ENCODE measurements around the gene MOB1B.
"Not testable (repeated sequence)": the region's sequence is repeated elsewhere in the genome, so short reads cannot be mapped to it uniquely, and the experiment has no call there.

Gene MOB1B

GRCh38 chr4:71004281-71004851, 102.2 kb downstream of the MOB1B start:
- 56 to 57% methylated on average over 7 of the region's 7 CpGs for WGBS, 2 experiments
- Histone ChIP-seq H3K4me1 (ENCODE audit: control insufficient read depth, insufficient read depth, low read length) (peaks cover 6% of the 10 kb centered on the region), H3K9me3 (ENCODE audit: control insufficient read depth, low read length) (no peaks in the 10 kb centered on the region), H3K27ac (ENCODE audit: insufficient read depth, low read depth, low read length, poor library complexity, severe bottlenecking) (no peak overlapping the region), H3K4me3 (ENCODE audit: insufficient read depth, low read depth, low read length) (no peak overlapping the region), H3K36me3 (ENCODE audit: control insufficient read depth, insufficient read depth, low read length) (peaks cover 4% of the 10 kb centered on the region), H3K27me3 (ENCODE audit: control insufficient read depth, insufficient read depth, low read length, poor library complexity, severe bottlenecking) (no peaks in the 10 kb centered on the region)

GRCh38 chr4:71005025-71005424, 102.9 kb downstream of the MOB1B start:
- not testable (repeated sequence) for H3K27me3 ChIP-seq (ENCODE audit: control insufficient read depth, insufficient read depth, low read length, poor library complexity, severe bottlenecking); H3K4me3 ChIP-seq (ENCODE audit: insufficient read depth, low read depth, low read length); H3K36me3 ChIP-seq (ENCODE audit: control insufficient read depth, insufficient read depth, low read length); H3K27ac ChIP-seq (ENCODE audit: insufficient read depth, low read depth, low read length, poor library complexity, severe bottlenecking); H3K9me3 ChIP-seq (ENCODE audit: control insufficient read depth, low read length); H3K4me1 ChIP-seq (ENCODE audit: control insufficient read depth, insufficient read depth, low read length)
- 89 to 92% methylated on average over 6 of the region's 6 CpGs for WGBS, 2 experiments

- Histone ChIP-seq H3K27ac (ENCODE audit: insufficient read depth, low read depth, low read length, poor library complexity, severe bottlenecking) (no peak overlapping the region), H3K27me3 (ENCODE audit: control insufficient read depth, insufficient read depth, low read length, poor library complexity, severe bottlenecking) (no peaks in the 10 kb centered on the region), H3K4me1 (ENCODE audit: control insufficient read depth, insufficient read depth, low read length) (peaks cover 6% of the 10 kb centered on the region), H3K36me3 (ENCODE audit: control insufficient read depth, insufficient read depth, low read length) (peaks cover 2% of the 10 kb centered on the region), H3K9me3 (ENCODE audit: control insufficient read depth, low read length) (no peaks in the 10 kb centered on the region), H3K4me3 (ENCODE audit: insufficient read depth, low read depth, low read length) (no peak overlapping the region)
- WGBS, 2 experiments: 93 to 97% methylated on average over 6 of the region's 6 CpGs
Measured at GRCh38 chr4:71006203-71006907, 104.2 kb downstream of the MOB1B start.

GRCh38 chr4:71008196-71008595, 106.0 kb downstream of the MOB1B start:
- no peaks in the 10 kb centered on the region for H3K27me3 ChIP-seq (ENCODE audit: control insufficient read depth, insufficient read depth, low read length, poor library complexity, severe bottlenecking)
- 93 to 94% methylated on average over 2 of the region's 2 CpGs for WGBS, 2 experiments
- no peaks in the 10 kb centered on the region for H3K9me3 ChIP-seq (ENCODE audit: control insufficient read depth, low read length)
- H3K4me1 ChIP-seq (ENCODE audit: control insufficient read depth, insufficient read depth, low read length): peaks cover 6% of the 10 kb centered on the region
- peaks cover 6% of the 10 kb centered on the region for H3K36me3 ChIP-seq (ENCODE audit: control insufficient read depth, insufficient read depth, low read length)
- no peak overlapping the region for H3K27ac ChIP-seq (ENCODE audit: insufficient read depth, low read depth, low read length, poor library complexity, severe bottlenecking)
- H3K4me3 ChIP-seq (ENCODE audit: insufficient read depth, low read depth, low read length): no peak overlapping the region

- H3K9me3 ChIP-seq (ENCODE audit: control insufficient read depth, low read length): no peaks in the 10 kb centered on the region
- no peak overlapping the region for H3K27ac ChIP-seq (ENCODE audit: insufficient read depth, low read depth, low read length, poor library complexity, severe bottlenecking)
- H3K27me3 ChIP-seq (ENCODE audit: control insufficient read depth, insufficient read depth, low read length, poor library complexity, severe bottlenecking): no peaks in the 10 kb centered on the region
- H3K4me3 ChIP-seq (ENCODE audit: insufficient read depth, low read depth, low read length): no peak overlapping the region
- no peaks in the 10 kb centered on the region for H3K4me1 ChIP-seq (ENCODE audit: control insufficient read depth, insufficient read depth, low read length)
- 86 to 100% methylated on average over 3 of the region's 3 CpGs for WGBS, 2 experiments
- H3K36me3 ChIP-seq (ENCODE audit: control insufficient read depth, insufficient read depth, low read length): peaks cover 6% of the 10 kb centered on the region
Measured at GRCh38 chr4:71009086-71009485, 106.9 kb downstream of the MOB1B start.

- Histone ChIP-seq H3K27ac (ENCODE audit: insufficient read depth, low read depth, low read length, poor library complexity, severe bottlenecking) (no peak overlapping the region), H3K9me3 (ENCODE audit: control insufficient read depth, low read length) (no peaks in the 10 kb centered on the region), H3K4me3 (ENCODE audit: insufficient read depth, low read depth, low read length) (no peak overlapping the region), H3K27me3 (ENCODE audit: control insufficient read depth, insufficient read depth, low read length, poor library complexity, severe bottlenecking) (no peaks in the 10 kb centered on the region), H3K36me3 (ENCODE audit: control insufficient read depth, insufficient read depth, low read length) (peaks cover 6% of the 10 kb centered on the region), H3K4me1 (ENCODE audit: control insufficient read depth, insufficient read depth, low read length) (no peaks in the 10 kb centered on the region)
- WGBS, 2 experiments: 0 to 16% methylated on average over 1 to 2 of the region's 3 CpGs
Measured at GRCh38 chr4:71009890-71010588, 107.9 kb downstream of the MOB1B start.

GRCh38 chr4:71011451-71011850, 109.3 kb downstream of the MOB1B start:
- Histone ChIP-seq H3K27ac (ENCODE audit: insufficient read depth, low read depth, low read length, poor library complexity, severe bottlenecking) (no peak overlapping the region), H3K4me1 (ENCODE audit: control insufficient read depth, insufficient read depth, low read length) (no peaks in the 10 kb centered on the region), H3K4me3 (ENCODE audit: insufficient read depth, low read depth, low read length) (no peak overlapping the region), H3K27me3 (ENCODE audit: control insufficient read depth, insufficient read depth, low read length, poor library complexity, severe bottlenecking) (no peaks in the 10 kb centered on the region), H3K9me3 (ENCODE audit: control insufficient read depth, low read length) (no peaks in the 10 kb centered on the region), H3K36me3 (ENCODE audit: control insufficient read depth, insufficient read depth, low read length) (peaks cover 6% of the 10 kb centered on the region)
- WGBS, 2 experiments: 91 to 95% methylated on average over 4 of the region's 4 CpGs

GRCh38 chr4:71017391-71017790, 115.2 kb downstream of the MOB1B start:
- H3K27me3 ChIP-seq (ENCODE audit: control insufficient read depth, insufficient read depth, low read length, poor library complexity, severe bottlenecking); H3K36me3 ChIP-seq (ENCODE audit: control insufficient read depth, insufficient read depth, low read length); H3K4me1 ChIP-seq (ENCODE audit: control insufficient read depth, insufficient read depth, low read length); H3K4me3 ChIP-seq (ENCODE audit: insufficient read depth, low read depth, low read length); H3K9me3 ChIP-seq (ENCODE audit: control insufficient read depth, low read length); H3K27ac ChIP-seq (ENCODE audit: insufficient read depth, low read depth, low read length, poor library complexity, severe bottlenecking): not testable (repeated sequence)
- 93 to 100% methylated on average over 1 of the region's 2 CpGs for WGBS, 2 experiments

GRCh38 chr4:71020611-71021010, 118.4 kb downstream of the MOB1B start:
- H3K9me3 ChIP-seq (ENCODE audit: control insufficient read depth, low read length): no peaks in the 10 kb centered on the region
- H3K36me3 ChIP-seq (ENCODE audit: control insufficient read depth, insufficient read depth, low read length): peaks cover 14% of the 10 kb centered on the region
- 91 to 94% methylated on average over 1 of the region's 1 CpG for WGBS, 2 experiments
- no peaks in the 10 kb centered on the region for H3K27me3 ChIP-seq (ENCODE audit: control insufficient read depth, insufficient read depth, low read length, poor library complexity, severe bottlenecking)
- H3K27ac ChIP-seq (ENCODE audit: insufficient read depth, low read depth, low read length, poor library complexity, severe bottlenecking): no peak overlapping the region
- H3K4me1 ChIP-seq (ENCODE audit: control insufficient read depth, insufficient read depth, low read length): no peaks in the 10 kb centered on the region
- no peak overlapping the region for H3K4me3 ChIP-seq (ENCODE audit: insufficient read depth, low read depth, low read length)

- Histone ChIP-seq H3K4me3 (ENCODE audit: insufficient read depth, low read depth, low read length) (no peak overlapping the region), H3K27me3 (ENCODE audit: control insufficient read depth, insufficient read depth, low read length, poor library complexity, severe bottlenecking) (no peaks in the 10 kb centered on the region), H3K27ac (ENCODE audit: insufficient read depth, low read depth, low read length, poor library complexity, severe bottlenecking) (no peak overlapping the region), H3K4me1 (ENCODE audit: control insufficient read depth, insufficient read depth, low read length) (no peaks in the 10 kb centered on the region), H3K9me3 (ENCODE audit: control insufficient read depth, low read length) (no peaks in the 10 kb centered on the region), H3K36me3 (ENCODE audit: control insufficient read depth, insufficient read depth, low read length) (peaks cover 10% of the 10 kb centered on the region)
- 92 to 100% methylated on average over 2 of the region's 3 CpGs for WGBS, 2 experiments
Measured at GRCh38 chr4:71025654-71026053, 123.5 kb downstream of the MOB1B start.

Measured in ectodermal cell (in vitro differentiated cells).